Measurements from ENCODE around the gene NLRP5.

DNA sequence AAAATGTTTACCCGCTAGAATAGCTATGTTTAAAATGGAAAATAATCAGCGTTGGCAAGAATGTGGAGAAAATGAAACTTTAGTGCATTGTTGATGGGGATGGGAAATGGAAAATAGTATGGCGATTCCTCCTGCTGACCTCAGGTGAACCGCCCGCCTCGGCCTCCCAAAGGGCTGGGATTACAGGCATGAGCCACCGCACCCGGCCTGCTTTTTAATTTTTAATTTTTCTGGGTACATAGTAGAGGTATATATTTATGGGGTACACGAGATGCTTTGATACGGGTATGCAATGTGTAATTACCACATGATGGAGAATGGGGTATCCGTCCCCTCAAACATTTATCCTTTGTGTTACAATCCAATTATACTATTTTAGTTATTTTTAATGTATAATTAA lies 46.3 kb upstream of the NLRP5 start:
- TF ChIP-seq, protein P1, sequence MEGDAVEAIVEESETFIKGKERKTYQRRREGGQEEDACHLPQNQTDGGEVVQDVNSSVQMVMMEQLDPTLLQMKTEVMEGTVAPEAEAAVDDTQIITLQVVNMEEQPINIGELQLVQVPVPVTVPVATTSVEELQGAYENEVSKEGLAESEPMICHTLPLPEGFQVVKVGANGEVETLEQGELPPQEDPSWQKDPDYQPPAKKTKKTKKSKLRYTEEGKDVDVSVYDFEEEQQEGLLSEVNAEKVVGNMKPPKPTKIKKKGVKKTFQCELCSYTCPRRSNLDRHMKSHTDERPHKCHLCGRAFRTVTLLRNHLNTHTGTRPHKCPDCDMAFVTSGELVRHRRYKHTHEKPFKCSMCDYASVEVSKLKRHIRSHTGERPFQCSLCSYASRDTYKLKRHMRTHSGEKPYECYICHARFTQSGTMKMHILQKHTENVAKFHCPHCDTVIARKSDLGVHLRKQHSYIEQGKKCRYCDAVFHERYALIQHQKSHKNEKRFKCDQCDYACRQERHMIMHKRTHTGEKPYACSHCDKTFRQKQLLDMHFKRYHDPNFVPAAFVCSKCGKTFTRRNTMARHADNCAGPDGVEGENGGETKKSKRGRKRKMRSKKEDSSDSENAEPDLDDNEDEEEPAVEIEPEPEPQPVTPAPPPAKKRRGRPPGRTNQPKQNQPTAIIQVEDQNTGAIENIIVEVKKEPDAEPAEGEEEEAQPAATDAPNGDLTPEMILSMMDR (IDR thresholded peaks at IDR 0.05; ENCODE audit: insufficient read depth, low read depth, low read length): no peak
- TF ChIP-seq EZH2 (IDR thresholded peaks at IDR 0.05; ENCODE audit: insufficient read depth, low read length): no peak
